Activated CD4-positive, alpha-beta T cell treated with anti-CD3 and anti-CD28 coated beads, Interleukin-2, amount 50 U/mL, for 16 hours (primary cell): ENCODE measurements around the gene SKA3.
A peak's percentile ranks its signal among the peaks of the same experiment; 100 is the strongest.
"Not testable (repeated sequence)": the region's sequence is repeated elsewhere in the genome, so short reads cannot be mapped to it uniquely, and the experiment has no call there.

Experiments used
- DNase-seq: peaks from one replicate; pipeline ENCODE4 v3.0.0-alpha.2; 2020

SKA3 gene

DNA sequence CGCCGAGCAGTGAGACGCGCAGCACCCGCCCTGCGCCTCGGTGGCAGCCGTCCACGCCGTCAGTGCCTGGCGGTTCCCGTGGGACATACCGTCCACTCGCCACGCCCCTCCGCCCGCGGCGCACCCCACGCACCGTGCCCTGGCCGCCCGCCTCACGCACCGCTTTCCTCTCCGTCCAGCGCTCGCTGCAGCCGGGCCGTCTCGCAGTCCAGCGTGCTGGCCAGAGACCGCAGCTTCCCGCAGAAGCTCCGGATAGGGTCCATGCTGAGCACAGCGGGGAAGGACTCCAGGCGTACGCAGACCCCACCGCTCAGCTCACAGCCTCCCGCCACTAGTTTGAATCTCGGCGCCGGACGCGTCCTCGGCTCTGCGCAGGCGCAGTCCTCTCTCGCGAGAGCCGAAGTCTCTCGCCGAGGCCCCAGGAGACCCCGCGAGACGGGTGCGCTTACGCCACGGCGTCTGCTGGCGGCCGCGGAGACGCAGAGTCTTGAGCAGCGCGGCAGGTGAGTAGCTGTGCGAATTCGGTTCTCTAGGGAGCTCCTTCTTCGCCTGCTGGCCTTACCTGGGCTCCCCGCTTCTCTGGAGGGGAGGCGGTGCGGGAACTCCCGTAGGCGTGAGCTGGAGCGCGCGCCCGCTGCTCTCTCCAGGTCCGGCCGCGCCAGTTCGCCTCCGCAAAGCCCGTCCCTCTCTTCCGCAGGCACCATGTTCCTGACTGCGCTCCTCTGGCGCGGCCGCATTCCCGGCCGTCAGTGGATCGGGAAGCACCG is at the start of gene SKA3, which contains the start of gene MRPL57:
Gene SKA3 (minus strand): TSS at position 338 of the 767 bp plus-strand sequence. CDS start 75 bp downstream, at position 263.
Gene MRPL57 (plus strand): TSS at position 444 of the 767 bp plus-strand sequence. CDS start 259 bp downstream, at position 703.
- DNase-seq, result peak; percentile 96

GRCh38 chr13:21225082-21225481 is 48.7 kb upstream of the SKA3 start:
- DNase-seq, result no peak

DNA sequence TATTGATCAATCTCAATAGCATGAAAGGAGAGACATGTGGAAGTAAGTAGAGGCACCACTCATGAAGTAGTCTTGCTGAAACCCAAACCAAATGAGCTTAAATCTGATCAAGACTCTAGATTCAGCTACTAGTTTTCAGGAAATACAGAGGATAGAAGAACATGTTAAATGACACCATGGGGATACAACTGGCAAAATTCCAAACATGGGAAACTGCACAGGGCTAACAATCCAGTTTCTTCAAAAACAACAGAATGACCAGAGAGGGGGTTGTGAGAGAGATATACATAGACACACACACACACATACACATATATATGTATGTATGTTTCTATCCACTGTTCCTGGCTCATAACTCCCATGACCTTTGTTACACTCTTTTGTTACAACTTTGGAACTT is 44.9 kb upstream of the SKA3 start:
- no peak for DNase-seq

DNA sequence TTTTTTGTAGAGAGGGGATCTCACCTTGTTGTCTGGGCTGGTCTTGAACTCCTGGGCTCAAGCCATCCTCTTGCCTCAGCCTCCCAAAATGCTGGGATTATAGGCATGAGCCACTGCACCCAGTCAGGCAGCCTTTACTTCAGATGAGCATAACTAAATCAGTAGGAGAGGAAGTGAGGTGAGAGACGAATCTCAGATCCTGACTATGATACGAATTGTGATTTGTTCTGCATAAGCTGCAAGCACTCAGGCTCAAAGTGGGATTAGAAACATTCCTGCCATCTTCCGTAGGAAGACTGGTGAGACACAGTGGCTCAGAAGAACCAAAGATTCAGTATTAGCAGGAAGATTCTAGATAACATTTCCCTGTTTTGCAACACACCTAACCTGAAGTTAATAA is 43.4 kb upstream of the SKA3 start:
- not testable (repeated sequence) for DNase-seq

DNA sequence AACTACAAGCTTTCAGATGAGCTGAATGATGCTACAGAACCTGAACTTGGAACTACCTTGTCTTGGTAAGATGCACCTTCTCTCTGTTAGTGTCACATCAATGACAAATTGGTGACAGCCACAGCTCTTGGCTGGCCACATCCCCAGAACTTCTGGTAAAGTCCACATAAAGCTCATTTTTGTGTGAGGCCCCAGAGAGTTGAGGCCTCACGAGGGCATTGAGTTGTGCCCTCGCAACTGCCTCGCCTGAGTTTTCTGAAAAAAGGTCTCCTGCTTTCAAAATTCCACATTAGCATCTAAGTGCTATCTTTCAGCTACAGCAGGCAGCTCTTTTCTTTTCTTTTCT is 42.7 kb upstream of the SKA3 start:
- DNase-seq, result no peak

DNA sequence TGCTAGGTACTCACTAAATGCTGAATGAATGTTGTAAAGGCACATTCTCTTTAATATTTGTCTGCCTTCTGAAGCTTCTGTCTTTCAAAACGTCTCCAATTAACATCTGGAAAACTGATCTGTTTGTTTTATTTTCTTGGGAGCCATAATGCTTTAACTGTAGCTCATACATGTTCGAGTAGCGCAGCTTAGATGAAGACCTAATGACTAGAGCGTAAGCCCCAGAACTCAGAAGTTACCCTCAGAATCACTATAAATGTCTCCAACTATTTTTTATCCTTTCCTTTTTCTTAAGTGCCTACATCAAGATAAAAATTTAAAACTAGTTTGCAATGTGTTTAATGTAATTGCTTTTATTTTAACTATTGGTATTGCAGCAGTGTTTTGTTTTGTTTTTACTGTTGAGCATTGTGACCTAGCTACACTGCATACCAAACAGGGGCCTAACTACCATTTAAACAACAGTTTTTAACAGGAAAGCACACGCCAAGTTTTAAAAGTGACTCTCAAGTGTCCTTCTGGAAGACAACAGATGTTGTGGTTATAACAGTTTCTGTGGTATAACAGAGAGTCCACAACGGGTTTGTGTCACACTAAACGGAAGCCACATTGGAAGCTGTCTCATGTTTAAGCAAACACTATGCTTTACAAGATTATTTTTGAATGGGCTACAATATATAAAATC is 42.1 kb upstream of the SKA3 start:
- peak; percentile 75 for DNase-seq

- no peak for DNase-seq
These were observed 40.0 kb upstream of the SKA3 start for GRCh38 chr13:21216332-21216731.

GRCh38 chr13:21215419-21215818 is 39.1 kb upstream of the SKA3 start:
- not testable (repeated sequence) for DNase-seq

DNA sequence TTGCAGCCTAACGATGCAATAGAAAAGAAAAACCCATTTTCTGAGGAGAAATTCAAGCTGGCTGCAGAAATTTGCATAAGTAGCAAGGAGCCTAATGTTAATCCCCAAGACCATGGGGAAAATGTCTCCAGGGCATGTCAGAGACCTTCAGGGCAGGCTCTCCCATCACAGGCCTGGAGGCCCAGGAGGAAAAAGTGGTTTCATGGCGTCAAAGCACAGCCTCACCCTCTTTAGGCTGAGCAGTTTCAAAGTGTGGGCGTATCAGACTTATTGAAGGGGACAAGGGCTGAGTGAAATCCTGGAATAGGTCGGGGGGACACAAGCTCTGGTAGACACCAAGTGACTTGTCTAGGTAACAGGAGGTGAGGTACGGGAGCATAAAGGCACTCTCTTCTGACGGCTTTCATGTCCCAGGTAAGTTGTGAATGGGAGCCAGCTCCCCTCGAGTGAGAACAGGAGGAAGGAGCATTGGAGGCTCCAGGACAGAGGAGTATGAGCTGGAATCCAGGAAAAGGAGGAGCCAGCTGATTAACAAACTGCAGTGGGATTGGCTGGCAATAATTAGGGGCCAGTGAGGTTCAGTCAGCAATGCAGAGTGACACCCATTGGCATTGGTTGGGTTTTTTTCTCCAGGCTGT is 35.9 kb upstream of the SKA3 start:
- DNase-seq, result no peak

DNA sequence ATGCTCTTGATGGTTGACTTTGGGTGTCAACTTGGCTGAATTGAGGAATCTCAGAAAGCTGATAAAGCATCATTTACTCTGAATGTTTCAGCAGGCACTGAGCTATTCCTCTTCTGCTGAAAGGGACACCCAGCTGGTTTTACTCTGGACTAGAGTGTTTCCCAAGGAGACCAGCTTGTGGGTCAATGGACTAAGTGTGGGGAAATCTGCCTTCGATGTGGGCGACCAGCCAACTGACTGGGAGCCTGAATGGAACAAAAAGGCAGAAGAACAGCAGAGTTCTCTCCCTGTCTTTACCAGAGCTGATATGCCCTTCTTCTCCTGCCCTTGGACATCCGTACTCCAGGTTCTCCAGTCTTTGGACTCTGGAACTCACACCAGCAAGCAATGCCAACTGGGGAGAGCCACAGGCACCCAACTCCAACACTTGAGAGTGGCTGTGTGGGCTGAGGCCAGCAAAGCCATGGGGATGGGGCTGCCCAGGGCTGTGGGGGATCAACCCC is 32.4 kb upstream of the SKA3 start:
- no peak for DNase-seq

GRCh38 chr13:21202767-21203531 is 26.6 kb upstream of the SKA3 start:
- no peak for DNase-seq

- not testable (repeated sequence) for DNase-seq
These were observed 25.3 kb upstream of the SKA3 start for GRCh38 chr13:21201456-21202190.

DNA sequence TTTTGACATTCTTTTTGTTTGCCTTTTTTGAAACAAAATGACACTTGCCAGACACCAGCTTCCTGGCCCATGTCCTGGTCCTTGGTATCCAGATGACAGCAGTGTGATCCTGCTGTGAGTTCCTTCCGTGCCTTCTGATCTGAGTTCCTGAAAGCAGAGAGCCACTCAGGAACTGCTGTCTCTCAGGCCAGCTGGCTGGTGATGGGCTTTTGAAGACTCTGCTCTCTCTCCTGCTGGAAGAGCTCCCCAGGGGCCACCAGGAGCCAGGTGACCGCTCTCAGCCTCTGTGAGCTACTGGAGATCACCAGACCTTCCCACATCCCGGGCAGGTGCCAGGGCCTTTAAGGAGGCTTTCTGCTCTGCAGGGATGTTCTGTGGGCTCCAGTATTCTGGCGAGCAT is 22.0 kb upstream of the SKA3 start:
- not testable (repeated sequence) for DNase-seq

- not testable (repeated sequence) for DNase-seq
These were observed 21.4 kb upstream of the SKA3 start for GRCh38 chr13:21197606-21198225.

GRCh38 chr13:21194756-21195155 is 18.4 kb upstream of the SKA3 start:
- not testable (repeated sequence) for DNase-seq

DNA sequence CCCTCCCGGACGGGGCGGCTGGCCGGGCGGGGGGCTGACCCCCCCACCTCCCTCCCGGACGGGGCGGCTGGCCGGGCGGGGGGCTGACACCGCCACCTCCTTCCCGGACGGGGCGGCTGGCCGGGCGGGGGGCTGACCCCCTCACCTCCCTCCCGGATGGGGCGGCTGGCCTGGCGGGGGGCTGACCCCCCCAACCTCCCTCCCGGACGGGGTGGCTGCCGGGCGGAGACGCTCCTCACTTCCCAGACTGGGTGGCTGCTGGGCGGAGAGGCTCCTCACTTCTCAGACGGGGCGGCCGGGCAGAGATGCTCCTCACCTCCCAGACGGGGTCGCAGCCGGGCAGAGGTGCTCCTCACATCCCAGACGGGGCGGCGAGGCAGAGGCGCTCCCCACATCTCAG is 10.1 kb upstream of the SKA3 start:
- not testable (repeated sequence) for DNase-seq

DNA sequence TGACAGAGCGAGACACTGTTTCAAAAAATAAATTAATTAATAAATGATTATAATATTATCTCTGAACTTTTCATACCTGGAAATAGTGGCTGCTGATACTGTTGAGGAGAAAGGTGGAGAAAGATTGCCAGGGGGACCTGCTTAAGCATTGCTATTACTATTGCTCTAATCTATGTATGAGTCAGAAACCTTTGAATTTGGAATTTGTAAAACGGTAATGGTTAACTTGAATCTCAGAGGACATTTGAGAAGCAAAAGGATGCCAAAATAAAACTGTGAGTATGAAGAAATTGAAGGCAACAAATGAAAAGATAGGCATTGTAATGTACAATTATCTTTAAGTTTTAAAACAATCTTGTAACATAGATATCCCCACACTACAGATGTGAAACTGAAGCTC is 5.3 kb upstream of the SKA3 start:
- DNase-seq, result no peak

- DNase-seq, result no peak
These were observed 581 bp upstream of the SKA3 start for GRCh38 chr13:21176982-21177284.

DNA sequence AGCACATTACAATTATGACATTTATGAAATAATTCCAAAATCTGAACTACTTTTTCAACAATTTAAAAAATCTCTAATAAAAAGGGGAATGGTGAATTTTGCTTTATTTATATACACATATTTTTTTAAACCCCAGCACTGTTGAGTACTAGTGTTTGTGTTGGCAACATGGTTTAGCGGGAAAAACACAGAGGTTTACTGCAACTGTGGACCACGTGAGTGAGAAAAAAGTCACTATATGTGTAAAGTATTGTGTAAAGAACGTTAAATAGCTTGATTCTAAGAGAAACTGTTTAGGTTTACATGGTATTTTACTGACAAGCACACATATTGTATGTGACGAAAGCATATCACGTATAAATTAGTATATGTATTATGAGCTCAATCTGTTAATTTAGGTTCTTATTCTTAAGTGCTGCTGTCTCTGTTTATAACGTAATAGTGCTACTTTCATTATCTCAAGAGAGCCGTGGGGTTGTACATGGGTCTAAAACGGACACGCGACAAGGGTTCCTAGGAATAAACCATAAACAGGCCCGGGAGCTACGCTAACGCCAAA is 617 bp downstream of the SKA3 start:
- peak; percentile 3 for DNase-seq

GRCh38 chr13:21173767-21174166 is 2.6 kb downstream of the SKA3 start:
- DNase-seq, result not testable (repeated sequence)

DNA sequence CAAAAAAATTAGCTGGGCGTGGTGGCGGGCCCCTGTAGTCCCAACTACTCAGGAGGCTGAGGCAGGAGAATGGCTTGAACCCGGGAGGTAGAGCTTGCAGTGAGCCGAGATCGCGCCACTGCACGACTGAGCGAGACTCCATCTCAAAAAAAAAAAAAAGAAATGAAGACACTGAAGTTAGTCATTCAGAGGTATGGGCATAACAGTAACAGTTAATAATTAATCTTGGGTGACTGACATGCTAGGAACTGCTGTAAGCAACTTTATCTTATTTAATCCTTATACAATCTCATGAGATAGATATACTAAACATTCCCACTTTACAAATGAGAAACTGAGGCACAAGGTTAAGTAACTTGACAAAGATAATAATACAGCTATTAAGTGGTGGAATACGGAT is 4.9 kb downstream of the SKA3 start:
- no peak for DNase-seq
